CD4-positive, alpha-beta T cell treated with Interleukin-10 for 1 hour (primary cell): ENCODE measurements around the gene KRT37.
"Not testable (repeated sequence)": the region's sequence is repeated elsewhere in the genome, so short reads cannot be mapped to it uniquely, and the experiment has no call there.

Experiments used
- DNase-seq: peaks from one replicate; pipeline ENCODE4 v3.0.0-alpha.2; 2020

Gene KRT37

GRCh38 chr17:41434005-41434404 is 9.6 kb upstream of the KRT37 start:
- DNase-seq, result no peak

- no peak for DNase-seq
These were observed 9.2 kb upstream of the KRT37 start for GRCh38 chr17:41433586-41433985.

- not testable (repeated sequence) for DNase-seq
These were observed 6.0 kb upstream of the KRT37 start for GRCh38 chr17:41430376-41430775.

GRCh38 chr17:41429667-41430066 is 5.3 kb upstream of the KRT37 start:
- no peak for DNase-seq

GRCh38 chr17:41428591-41429291 is 4.4 kb upstream of the KRT37 start:
- no peak for DNase-seq

GRCh38 chr17:41422586-41422985 is 1.8 kb downstream of the KRT37 start:
- DNase-seq, result not testable (repeated sequence)

- DNase-seq, result no peak
These were observed 2.8 kb downstream of the KRT37 start for GRCh38 chr17:41421617-41422016.

GRCh38 chr17:41421116-41421515 is 3.3 kb downstream of the KRT37 start:
- DNase-seq, result no peak

GRCh38 chr17:41420134-41420533 is 4.3 kb downstream of the KRT37 start:
- no peak for DNase-seq

GRCh38 chr17:41419716-41420115 is 4.7 kb downstream of the KRT37 start:
- peak; percentile 9 for DNase-seq

- DNase-seq, result no peak
These were observed 6.1 kb downstream of the KRT37 start for GRCh38 chr17:41418116-41418860.

- no peak for DNase-seq
These were observed 6.8 kb downstream of the KRT37 start for GRCh38 chr17:41417576-41418015.

GRCh38 chr17:41417127-41417526 is 7.3 kb downstream of the KRT37 start:
- no peak for DNase-seq

GRCh38 chr17:41416479-41416878 is 7.9 kb downstream of the KRT37 start:
- DNase-seq, result no peak

- DNase-seq, result no peak
These were observed 8.5 kb downstream of the KRT37 start for GRCh38 chr17:41415833-41416335.

- DNase-seq, result no peak
These were observed 9.0 kb downstream of the KRT37 start for GRCh38 chr17:41415411-41415810.

- DNase-seq, result no peak
These were observed 10.4 kb downstream of the KRT37 start for GRCh38 chr17:41413982-41414381.

GRCh38 chr17:41413353-41413957 is 10.9 kb downstream of the KRT37 start:
- no peak for DNase-seq

- DNase-seq, result no peak
These were observed 13.1 kb downstream of the KRT37 start for GRCh38 chr17:41411072-41411840.

GRCh38 chr17:41407226-41407625 is 17.2 kb downstream of the KRT37 start:
- DNase-seq, result no peak

- DNase-seq, result no peak
These were observed 18.2 kb downstream of the KRT37 start for GRCh38 chr17:41406205-41406604.

- DNase-seq, result peak; percentile 26
These were observed 20.2 kb downstream of the KRT37 start for GRCh38 chr17:41404024-41404671.
